Loucy (cell line): ENCODE measurements around the gene BCAR3.

Source experiments
- H2AFZ ChIP-seq: fragments of 200-600 bp; sonication (generic); 2 replicates; pipeline ENCODE4 v1.6.0; 2016; ENCODE audit warnings: antibody characterized with exemption, mild to moderate bottlenecking, low read length, moderate library complexity
- H3F3A ChIP-seq: fragments of 200-600 bp; 2 replicates; pipeline ENCODE4 v1.6.0; 2016; ENCODE audit warnings: antibody characterized with exemption, low read depth, mild to moderate bottlenecking
- H3K27me3 ChIP-seq: fragments of 200-600 bp; sonication (generic); 2 replicates; pipeline ENCODE4 v1.6.1; 2014; ENCODE audit warnings: low read length, mild to moderate bottlenecking; ENCODE audit not compliant: insufficient read depth, poor library complexity, severe bottlenecking
- H3K36me3 ChIP-seq: fragments of 200-600 bp; sonication (generic); 2 replicates; pipeline ENCODE4 v1.6.1; 2016; ENCODE audit warnings: low read length; ENCODE audit not compliant: insufficient read depth
- H3K4me1 ChIP-seq: fragments of 200-600 bp; sonication (generic); 2 replicates; pipeline ENCODE4 v1.5.1; 2014; ENCODE audit warnings: low read length, mild to moderate bottlenecking; ENCODE audit not compliant: insufficient read depth, poor library complexity, severe bottlenecking
- H3K4me2 ChIP-seq: fragments of 200-600 bp; sonication (generic); 2 replicates; pipeline ENCODE4 v1.6.0; 2014; ENCODE audit warnings: antibody characterized with exemption, low read length, low read depth, mild to moderate bottlenecking; ENCODE audit not compliant: poor library complexity, severe bottlenecking
- H3K4me3 ChIP-seq: fragments of 200-600 bp; sonication (generic); 2 replicates; pipeline ENCODE4 v1.5.1; 2014; ENCODE audit warnings: low read length, mild to moderate bottlenecking, mixed read lengths; ENCODE audit not compliant: poor library complexity, severe bottlenecking
- H3K79me2 ChIP-seq: fragments of 200-600 bp; sonication (generic); 2 replicates; pipeline ENCODE4 v1.6.1; 2014; ENCODE audit warnings: low read length; ENCODE audit not compliant: insufficient read depth
- H3K9ac ChIP-seq: fragments of 200-600 bp; sonication (generic); 2 replicates; pipeline ENCODE4 v1.6.0; 2014; ENCODE audit warnings: mild to moderate bottlenecking, low read depth, low read length, moderate library complexity; ENCODE audit not compliant: poor library complexity, severe bottlenecking
- H3K9me2 ChIP-seq: fragments of 200-600 bp; sonication (generic); replicated peaks from 2 replicates; pipeline ENCODE4 v1.6.1; 2016; ENCODE audit warnings: low read depth, low read length, mixed read lengths
- H3K9me3 ChIP-seq: fragments of 200-600 bp; sonication (generic); 2 replicates; pipeline ENCODE4 v1.6.1; 2014; ENCODE audit warnings: mild to moderate bottlenecking, antibody characterized with exemption, low read length, low read depth; ENCODE audit not compliant: insufficient read depth
- H4K20me1 ChIP-seq: fragments of 200-600 bp; sonication (generic); 2 replicates; pipeline ENCODE4 v1.6.0; 2014; ENCODE audit warnings: antibody characterized with exemption, low read length, mild to moderate bottlenecking; ENCODE audit not compliant: insufficient read depth, poor library complexity, severe bottlenecking
- CTCF ChIP-seq: fragments of 200-600 bp; sonication (generic); conservative IDR thresholded peaks from 2 replicates; pipeline ENCODE4 v1.5.1; 2014; ENCODE audit warnings: mild to moderate bottlenecking, antibody characterized with exemption, low read length
- EZH2phosphoT487 ChIP-seq: fragments of 200-600 bp; IDR thresholded peaks from 2 replicates; pipeline ENCODE4 v1.6.1; 2018; ENCODE audit warnings: antibody characterized with exemption, mild to moderate bottlenecking, moderate library complexity, borderline replicate concordance

The BCAR3 gene

GRCh38 chr1:93575621-93576284 lies 105.9 kb downstream of the BCAR3 start:
- H4K20me1 ChIP-seq: no peaks in the 10 kb centered on the region
- H3K4me3 ChIP-seq: no peak overlapping the region
- H3K4me2 ChIP-seq: no peak overlapping the region
- no peaks in the 10 kb centered on the region for H3K27me3 ChIP-seq
- no peak overlapping the region for H2AFZ ChIP-seq
- no peaks in the 10 kb centered on the region for H3K9me2 ChIP-seq
- TF ChIP-seq CTCF (no peak), EZH2phosphoT487 (no peak)
- no peaks in the 10 kb centered on the region for H3K9me3 ChIP-seq
- H3F3A ChIP-seq: no peaks in the 10 kb centered on the region
- no peak overlapping the region for H3K9ac ChIP-seq
- no peaks in the 10 kb centered on the region for H3K79me2 ChIP-seq
- H3K4me1 ChIP-seq: no peaks in the 10 kb centered on the region
- H3K36me3 ChIP-seq: no peaks in the 10 kb centered on the region

- no peak for TF ChIP-seq CTCF
- H3K36me3 ChIP-seq: no peaks in the 10 kb centered on the region
Observed at GRCh38 chr1:93574991-93575390, 106.6 kb downstream of the BCAR3 start.

GRCh38 chr1:93574511-93574910 lies 107.1 kb downstream of the BCAR3 start:
- Histone ChIP-seq H3K9me3 (no peaks in the 10 kb centered on the region), H3K4me2 (no peak overlapping the region), H2AFZ (no peak overlapping the region), H3K4me3 (no peak overlapping the region), H3K36me3 (no peaks in the 10 kb centered on the region), H4K20me1 (no peaks in the 10 kb centered on the region), H3K4me1 (peaks cover 7% of the 10 kb centered on the region), H3K9ac (no peak overlapping the region), H3K27me3 (no peaks in the 10 kb centered on the region), H3F3A (no peaks in the 10 kb centered on the region), H3K9me2 (no peaks in the 10 kb centered on the region), H3K79me2 (no peaks in the 10 kb centered on the region)
- TF ChIP-seq EZH2phosphoT487 (no peak), CTCF (no peak)

More at GRCh38 chr1:93574991-93575390, 106.6 kb downstream of the BCAR3 start:
- H3K4me1 ChIP-seq: peaks cover 2% of the 10 kb centered on the region
- no peaks in the 10 kb centered on the region for H3K9me2 ChIP-seq
- H3K79me2 ChIP-seq: no peaks in the 10 kb centered on the region
- H3K4me3 ChIP-seq: no peak overlapping the region
- H3K9me3 ChIP-seq: no peaks in the 10 kb centered on the region
- no peak overlapping the region for H3K4me2 ChIP-seq
- no peaks in the 10 kb centered on the region for H4K20me1 ChIP-seq
- no peaks in the 10 kb centered on the region for H3K27me3 ChIP-seq
- no peak overlapping the region for H3K9ac ChIP-seq
- no peak overlapping the region for H2AFZ ChIP-seq
- H3F3A ChIP-seq: no peaks in the 10 kb centered on the region
